Type B pancreatic cell (in vitro differentiated cells): ENCODE results near the gene OGG1. TPM values are rescaled to one million over a fixed set of nuclear protein-coding genes. Genes with fewer than 3 reads are reported as not detected.

Experiments used
- DNase-seq: peaks from one replicate; pipeline ENCODE4 v3.0.0; 2021; ENCODE audit warnings: mixed read lengths; ENCODE audit not compliant: unreplicated experiment; ENCODE audit errors: extremely low spot score
- H3K27ac Mint-ChIP-seq: 2 replicates; pipeline ENCODE4 v1.8.0; 2021; ENCODE audit warnings: mild to moderate bottlenecking, mixed read lengths
- H3K27me3 Mint-ChIP-seq: 2 replicates; pipeline ENCODE4 v1.8.0; 2021; ENCODE audit warnings: mixed read lengths
- H3K36me3 Mint-ChIP-seq: 2 replicates; pipeline ENCODE4 v1.8.0; 2021; ENCODE audit warnings: mixed read lengths
- H3K4me1 Mint-ChIP-seq: one replicate; pipeline ENCODE4 v1.8.0; 2021; ENCODE audit warnings: mixed read lengths; ENCODE audit not compliant: unreplicated experiment
- H3K4me3 Mint-ChIP-seq: 2 replicates; pipeline ENCODE4 v1.8.0; 2021; ENCODE audit warnings: mild to moderate bottlenecking, mixed read lengths
- H3K9me3 Mint-ChIP-seq: 2 replicates; pipeline ENCODE4 v1.8.0; 2021; ENCODE audit warnings: mixed read lengths
- CTCF ChIP-seq: fragments of 200-600 bp; sonication (generic); conservative IDR thresholded peaks from 2 replicates; pipeline ENCODE4 v1.5.0; 2021; ENCODE audit warnings: antibody characterized with exemption, mild to moderate bottlenecking
- total RNA-seq: library from RNA; stranded (reverse); gene quantifications from 2 replicates; pipeline ENCODE4 v1.2.1, GENCODE V29; 2021; ENCODE audit warnings: low replicate concordance

The OGG1 gene
- total RNA-seq, 1 donor from 2014 or later, result 40.4 TPM

GRCh38 chr3:9800529-9800928 is 50.8 kb downstream of the OGG1 start:
- Mint-ChIP-seq H3K4me3 (no peak overlapping the region), H3K27ac (no peak overlapping the region), H3K9me3 (no peaks in the 10 kb centered on the region), H3K36me3 (peaks cover 29% of the 10 kb centered on the region), H3K4me1 (no peaks in the 10 kb centered on the region), H3K27me3 (no peaks in the 10 kb centered on the region)
- no peak for DNase-seq
- TF ChIP-seq CTCF, result peak; percentile 58

DNA sequence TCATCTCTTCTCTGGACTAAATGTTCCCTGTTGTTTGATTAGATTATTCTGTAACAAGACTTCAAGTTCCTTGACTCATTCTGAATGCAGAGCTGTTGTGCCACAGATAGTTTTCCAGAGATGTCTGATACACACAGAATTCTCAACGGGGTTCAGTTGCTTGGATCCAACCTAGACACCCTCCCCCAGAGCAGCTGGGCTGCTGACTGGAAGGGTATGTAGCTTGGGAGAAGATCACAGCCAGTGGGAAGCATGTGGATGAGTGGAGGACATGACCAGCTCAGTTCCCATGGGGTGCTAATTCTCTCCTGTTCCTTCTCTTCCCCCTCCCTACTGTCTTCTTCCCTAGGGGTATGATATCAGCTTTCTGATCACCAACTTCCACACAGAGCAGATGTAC is 53.7 kb downstream of the OGG1 start:
- Mint-ChIP-seq H3K27ac (no peak overlapping the region), H3K27me3 (no peaks in the 10 kb centered on the region), H3K4me3 (no peak overlapping the region), H3K36me3 (peaks cover 14% of the 10 kb centered on the region), H3K4me1 (peaks cover 9% of the 10 kb centered on the region), H3K9me3 (no peaks in the 10 kb centered on the region)
- no peak for TF ChIP-seq CTCF
- no peak for DNase-seq

- Mint-ChIP-seq H3K27ac (no peak overlapping the region), H3K36me3 (peaks cover 14% of the 10 kb centered on the region)
Observed at GRCh38 chr3:9804996-9805395, 55.2 kb downstream of the OGG1 start.

DNA sequence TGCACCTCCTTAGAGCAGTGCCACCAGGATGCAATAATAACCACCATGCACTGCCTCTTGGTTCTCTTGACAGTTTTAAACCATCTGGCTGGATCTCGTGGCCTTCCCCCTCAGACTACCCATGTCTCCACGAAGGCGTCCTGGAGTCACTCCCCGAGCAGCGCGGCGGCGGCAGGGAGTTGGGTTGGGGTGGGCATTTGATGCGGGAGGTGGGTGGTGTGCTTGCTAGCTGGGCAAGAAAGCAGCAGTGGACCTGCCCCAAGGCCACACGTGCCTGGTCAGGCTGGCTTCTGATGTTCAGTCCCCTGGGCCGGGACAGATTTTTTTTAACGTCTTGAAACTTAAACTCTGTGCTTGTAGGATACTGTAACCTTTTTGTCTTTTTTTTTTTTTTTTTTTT is 56.4 kb downstream of the OGG1 start:
- Mint-ChIP-seq H3K27ac (no peak overlapping the region), H3K4me1 (peaks cover 28% of the 10 kb centered on the region), H3K36me3 (peaks cover 14% of the 10 kb centered on the region), H3K4me3 (no peak overlapping the region), H3K9me3 (no peaks in the 10 kb centered on the region), H3K27me3 (no peaks in the 10 kb centered on the region)
- no peak for TF ChIP-seq CTCF
- no peak for DNase-seq

More at GRCh38 chr3:9804996-9805395, 55.2 kb downstream of the OGG1 start:
- Mint-ChIP-seq H3K4me3 (no peak overlapping the region), H3K9me3 (no peaks in the 10 kb centered on the region), H3K4me1 (peaks cover 21% of the 10 kb centered on the region), H3K27me3 (no peaks in the 10 kb centered on the region)
- TF ChIP-seq CTCF, result no peak
- DNase-seq, result no peak

Other genes with a start within 250 kb of the OGG1 start
- gene LHFPL4, start 196.1 kb upstream of the OGG1 start, total RNA-seq, result 1.7 and 3.5 TPM in 2 replicates
- 30.0 and 34.7 TPM in 2 replicates for gene MTMR14, start 100.4 kb upstream of the OGG1 start, total RNA-seq
- 0.34 and 0.59 TPM in 2 replicates for gene CPNE9, start 46.1 kb upstream of the OGG1 start, total RNA-seq
- 22.6 and 28.0 TPM in 2 replicates for gene BRPF1, start 18.2 kb upstream of the OGG1 start, total RNA-seq
- gene CAMK1, start 20.0 kb downstream of the OGG1 start, total RNA-seq, result 2.7 and 9.1 TPM in 2 replicates
- 48.4 and 54.3 TPM in 2 replicates for gene TADA3, start 42.5 kb downstream of the OGG1 start, total RNA-seq
- gene ARPC4, start 43.1 kb downstream of the OGG1 start, total RNA-seq, result 131 and 151 TPM in 2 replicates
- 25.8 and 42.2 TPM in 2 replicates for gene TTLL3, start 60.3 kb downstream of the OGG1 start, total RNA-seq
- 50.9 and 55.0 TPM in 2 replicates for gene RPUSD3, start 94.1 kb downstream of the OGG1 start, total RNA-seq
- gene CIDEC, start 130.3 kb downstream of the OGG1 start, total RNA-seq, result 0.60 and 1.6 TPM in 2 replicates
- 35.4 and 40.4 TPM in 2 replicates for gene JAGN1, start 140.7 kb downstream of the OGG1 start, total RNA-seq
- 13.6 and 24.3 TPM in 2 replicates for gene IL17RE, start 152.9 kb downstream of the OGG1 start, total RNA-seq
- 22.6 and 30.0 TPM in 2 replicates for gene IL17RC, start 167.1 kb downstream of the OGG1 start, total RNA-seq
- gene CRELD1, start 183.9 kb downstream of the OGG1 start, total RNA-seq, result 40.1 and 44.3 TPM in 2 replicates
- 8.2 and 11.3 TPM in 2 replicates for gene PRRT3, start 202.5 kb downstream of the OGG1 start, total RNA-seq
- gene EMC3, start 236.9 kb downstream of the OGG1 start, total RNA-seq, result 51.8 and 71.9 TPM in 2 replicates